ENCODE results near the gene EFCC1.
"Not testable (repeated sequence)": the region's sequence is repeated elsewhere in the genome, so short reads cannot be mapped to it uniquely, and the experiment has no call there.

EFCC1 gene

DNA sequence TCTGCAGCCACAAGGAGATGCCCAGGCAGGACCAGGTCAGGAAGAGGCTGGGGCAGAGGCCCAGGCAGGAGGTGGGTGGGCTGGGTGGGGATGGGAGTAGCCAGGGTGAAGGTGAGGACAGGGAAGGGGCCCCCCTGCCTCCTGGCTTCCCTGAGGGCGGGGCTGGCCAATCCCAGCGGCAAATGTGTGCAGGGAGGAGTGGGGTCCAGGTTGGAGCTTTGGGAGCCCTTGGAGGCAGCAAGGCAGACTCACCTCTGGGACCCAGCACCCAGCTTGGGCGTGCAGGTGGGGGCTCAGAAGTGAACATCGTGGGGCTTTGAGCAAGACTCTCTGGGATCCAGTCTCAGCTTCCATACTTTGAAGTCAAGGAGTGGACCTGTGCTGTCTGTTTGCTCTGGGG is 84.7 kb downstream of the EFCC1 start:
- no peak for DNase-seq

DNA sequence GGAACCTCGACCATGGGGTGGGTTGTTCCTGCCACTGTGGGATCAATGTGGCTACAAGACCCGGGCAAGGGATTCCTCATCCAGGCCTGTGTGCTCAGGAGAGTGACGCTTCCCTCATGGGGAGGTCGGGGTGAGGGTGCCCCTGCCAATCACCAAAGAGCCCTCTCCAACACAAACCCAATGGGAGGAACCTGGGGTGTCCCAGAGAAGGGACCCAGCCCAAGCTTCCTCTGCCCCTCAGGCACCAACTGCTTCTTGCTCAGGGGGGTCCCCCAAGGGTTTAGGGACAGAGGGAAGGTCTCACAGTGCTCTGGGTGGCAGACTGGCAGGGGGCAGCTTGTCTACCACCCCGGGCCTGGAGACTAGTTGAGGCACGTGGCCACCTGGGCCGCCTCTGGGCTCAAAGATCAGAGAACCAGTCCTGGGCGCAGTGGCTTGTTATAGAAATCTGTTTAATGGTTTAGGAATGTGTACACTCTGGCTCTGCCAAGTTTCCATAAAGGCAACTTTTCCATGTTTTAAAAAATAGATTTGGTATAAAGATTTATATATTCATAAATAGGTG is 86.1 kb downstream of the EFCC1 start:
- no peak for DNase-seq

DNA sequence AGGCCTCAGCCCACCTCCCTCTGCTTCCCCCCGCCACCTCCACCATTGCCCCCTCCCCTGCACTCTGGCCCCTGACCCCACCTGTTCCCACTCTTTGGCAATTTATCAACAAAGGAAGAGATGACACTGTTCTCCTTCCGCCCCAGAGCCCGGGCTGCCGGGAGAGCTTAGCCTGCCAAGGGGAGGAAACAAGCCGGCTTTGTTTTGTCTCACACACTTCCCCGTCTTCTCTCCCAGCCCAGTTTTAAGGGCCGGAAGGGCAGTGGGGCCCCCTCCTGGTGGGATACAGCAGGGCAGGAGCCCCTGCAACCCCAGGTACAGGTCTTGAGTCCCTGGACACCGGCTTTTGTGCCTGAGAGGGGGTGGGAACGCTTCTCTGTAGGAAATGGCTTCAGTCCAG is 86.8 kb downstream of the EFCC1 start:
- DNase-seq, result not testable (repeated sequence)

GRCh38 chr3:129088312-129088711 is 87.2 kb downstream of the EFCC1 start:
- not testable (repeated sequence) for DNase-seq

Data from activated CD4-positive, CD25-positive, alpha-beta regulatory T cell (primary cell).